Peyer's patch (tissue), 4 donors: Measurements from ENCODE around the gene B3GALT5. TPM values are rescaled to one million over a fixed set of nuclear protein-coding genes. Genes with fewer than 3 reads are reported as not detected.

Experiments used
- DNase-seq, 3 donors: peaks; one replicate each; pipeline ENCODE4 v3.0.0-alpha.2; 2017 to 2019
- H3K27ac ChIP-seq, 4 donors: fragments of 200-600 bp; sonication (generic); one replicate each; pipeline ENCODE4 v1.5.1; 2016 to 2019
- H3K27me3 ChIP-seq, 2 donors: fragments of 200-600 bp; sonication (generic); one replicate each; pipeline ENCODE4 v1.5.1; 2019
- H3K36me3 ChIP-seq, 3 donors: fragments of 200-600 bp; sonication (generic); one replicate each; pipeline ENCODE4 v1.5.1; 2016 to 2019
- H3K4me1 ChIP-seq, 4 donors: fragments of 200-600 bp; sonication (generic); one replicate each; pipeline ENCODE4 v1.5.1; 2016 to 2019
- H3K4me3 ChIP-seq, 4 donors: fragments of 200-600 bp; sonication (generic); 1 replicate in 3 of 4; 2 replicates in 1 of 4; pipeline ENCODE4 v1.5.1; 2016 to 2019; ENCODE audit warnings: mild to moderate bottlenecking in 1 of 4
- H3K9me3 ChIP-seq, 4 donors: fragments of 200-600 bp; sonication (generic); one replicate each; pipeline ENCODE4 v1.5.1; 2016 to 2019; ENCODE audit warnings: mild to moderate bottlenecking in 1 of 4
- POLR2A ChIP-seq, 2 donors: fragments of 450-650 bp; IDR thresholded peaks; one replicate each; pipeline ENCODE4 v1.5.1; 2017; ENCODE audit warnings: antibody characterized with exemption in 2 of 2, mild to moderate bottlenecking in 2 of 2, moderate library complexity in 2 of 2
- total RNA-seq, 4 donors: library from RNA; depleted of rRNA; stranded (reverse); fragments of >200 nt; gene quantifications; one replicate each; pipeline ENCODE4 v1.1.0, GENCODE V29; 2016
- TF ChIP-seq, protein P1 (sequence below), 6 experiments: fragments of 450-650 bp in 4 of 6; fragments of 200-600 bp in 2 of 6; sonication (generic) in 1 of 6; IDR thresholded peaks; one replicate each; pipeline ENCODE4 v1.5.1; 2017 to 2019; ENCODE audit warnings: antibody characterized with exemption in 6 of 6, mild to moderate bottlenecking in 3 of 6, moderate library complexity in 1 of 6

The B3GALT5 gene
- total RNA-seq, 4 donors from 2014 or later: 16.5 to 147 (median 125) TPM

DNA sequence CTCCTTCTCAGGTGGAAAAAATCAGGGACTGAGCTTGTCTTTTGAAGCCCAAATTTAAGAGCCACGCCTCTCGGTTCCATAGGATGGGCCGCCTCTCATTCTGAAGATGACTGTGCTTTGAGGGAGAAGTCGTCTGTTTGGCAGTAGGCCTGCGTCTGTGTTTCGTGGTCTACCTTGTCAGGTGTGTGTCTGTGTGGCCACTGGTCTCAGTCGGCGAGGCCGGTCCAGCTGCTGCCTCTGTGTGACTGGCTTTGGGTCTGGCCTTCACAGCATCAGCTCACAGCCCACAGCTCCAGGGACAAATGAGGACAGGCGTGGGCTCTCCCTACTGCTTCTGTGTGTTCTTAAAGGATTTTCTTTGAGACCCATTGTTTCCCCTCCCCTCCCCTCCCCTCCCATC is 50.3 kb downstream of the B3GALT5 start:
- no peak overlapping the region for H3K4me3 ChIP-seq
- peaks cover 0 to 22% (median 0%) of the 10 kb centered on the region in 4 donors for H3K4me1 ChIP-seq
- no peaks in the 10 kb centered on the region for H3K27me3 ChIP-seq
- no peaks in the 10 kb centered on the region for H3K9me3 ChIP-seq
- no peak for DNase-seq
- no peak overlapping the region for H3K27ac ChIP-seq
- TF ChIP-seq, protein P1, sequence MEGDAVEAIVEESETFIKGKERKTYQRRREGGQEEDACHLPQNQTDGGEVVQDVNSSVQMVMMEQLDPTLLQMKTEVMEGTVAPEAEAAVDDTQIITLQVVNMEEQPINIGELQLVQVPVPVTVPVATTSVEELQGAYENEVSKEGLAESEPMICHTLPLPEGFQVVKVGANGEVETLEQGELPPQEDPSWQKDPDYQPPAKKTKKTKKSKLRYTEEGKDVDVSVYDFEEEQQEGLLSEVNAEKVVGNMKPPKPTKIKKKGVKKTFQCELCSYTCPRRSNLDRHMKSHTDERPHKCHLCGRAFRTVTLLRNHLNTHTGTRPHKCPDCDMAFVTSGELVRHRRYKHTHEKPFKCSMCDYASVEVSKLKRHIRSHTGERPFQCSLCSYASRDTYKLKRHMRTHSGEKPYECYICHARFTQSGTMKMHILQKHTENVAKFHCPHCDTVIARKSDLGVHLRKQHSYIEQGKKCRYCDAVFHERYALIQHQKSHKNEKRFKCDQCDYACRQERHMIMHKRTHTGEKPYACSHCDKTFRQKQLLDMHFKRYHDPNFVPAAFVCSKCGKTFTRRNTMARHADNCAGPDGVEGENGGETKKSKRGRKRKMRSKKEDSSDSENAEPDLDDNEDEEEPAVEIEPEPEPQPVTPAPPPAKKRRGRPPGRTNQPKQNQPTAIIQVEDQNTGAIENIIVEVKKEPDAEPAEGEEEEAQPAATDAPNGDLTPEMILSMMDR (IDR thresholded peaks at IDR 0.05): no peak
- no peak for TF ChIP-seq POLR2A (IDR thresholded peaks at IDR 0.05)
- H3K36me3 ChIP-seq: peaks cover 0 to 41% (median 0%) of the 10 kb centered on the region in 3 donors

DNA sequence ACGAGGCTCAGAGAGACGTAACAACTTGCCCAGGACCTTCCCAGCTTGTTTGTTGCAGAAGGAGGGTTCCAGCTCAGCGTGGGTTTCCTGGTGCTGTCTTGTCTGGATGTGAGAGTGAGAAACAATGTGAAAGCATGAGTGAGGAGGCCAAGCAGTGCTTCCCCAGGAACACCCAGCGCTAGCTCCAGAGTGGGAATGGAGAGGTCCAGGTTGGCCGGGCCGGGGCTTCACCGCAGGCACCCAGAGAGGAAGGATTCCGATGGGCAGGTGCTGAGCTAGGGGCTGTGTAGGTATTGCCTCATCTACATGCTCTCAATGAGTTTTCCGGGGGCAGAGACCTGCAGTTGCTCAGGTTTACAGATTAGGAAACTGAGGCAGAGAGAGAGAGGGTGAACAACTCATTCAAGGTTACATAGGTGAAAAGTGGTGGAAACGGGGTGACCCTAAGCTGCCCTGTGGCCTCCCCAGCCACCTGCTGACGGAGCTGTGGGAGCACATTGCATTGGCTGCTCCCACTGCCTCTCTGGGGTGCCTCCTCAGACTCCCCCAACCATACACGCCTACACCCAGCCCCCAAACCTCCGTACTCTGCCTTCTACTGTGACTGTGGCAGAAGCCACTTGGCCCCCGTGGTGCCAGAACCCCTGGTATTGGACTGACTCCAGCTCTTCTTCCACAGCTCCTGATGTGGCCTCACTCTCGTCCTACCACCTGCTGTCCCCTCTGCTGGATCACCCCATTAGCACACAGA is 51.2 kb downstream of the B3GALT5 start:
- DNase-seq: no peak
- peaks cover 0 to 41% (median 0%) of the 10 kb centered on the region in 3 donors for H3K36me3 ChIP-seq
- no peaks in the 10 kb centered on the region for H3K9me3 ChIP-seq
- TF ChIP-seq POLR2A (IDR thresholded peaks at IDR 0.05): no peak
- TF ChIP-seq, protein P1 (IDR thresholded peaks at IDR 0.05): no peak
- peaks cover 0 to 14% (median 0%) of the 10 kb centered on the region in 4 donors for H3K4me1 ChIP-seq
- no peaks in the 10 kb centered on the region for H3K27me3 ChIP-seq
- no peak overlapping the region for H3K27ac ChIP-seq
- no peak overlapping the region for H3K4me3 ChIP-seq

DNA sequence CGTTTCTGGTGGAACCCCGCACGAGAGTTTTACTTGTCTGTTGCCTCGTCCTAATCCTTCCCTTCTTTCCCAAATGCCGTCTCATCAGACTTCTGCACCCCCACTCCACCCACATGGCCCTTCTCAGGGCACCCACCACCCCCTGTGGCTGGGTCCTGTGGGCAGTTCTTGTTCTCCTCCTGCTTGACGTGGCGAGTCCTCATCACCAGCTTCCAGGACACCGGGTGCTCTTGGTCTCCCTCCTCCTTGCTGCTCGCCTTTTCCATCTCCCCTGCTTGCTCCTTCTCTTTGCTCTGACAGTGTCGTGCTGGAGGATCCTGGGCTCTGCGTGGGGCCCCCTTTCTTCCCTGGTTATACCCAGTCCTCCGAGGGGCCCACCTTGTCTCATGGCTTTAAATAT is 51.8 kb downstream of the B3GALT5 start:
- H3K27me3 ChIP-seq: no peaks in the 10 kb centered on the region
- H3K36me3 ChIP-seq: peaks cover 0 to 41% (median 0%) of the 10 kb centered on the region in 3 donors
- H3K27ac ChIP-seq: no peak overlapping the region
- no peaks in the 10 kb centered on the region for H3K9me3 ChIP-seq
- peaks cover 0 to 10% (median 0%) of the 10 kb centered on the region in 4 donors for H3K4me1 ChIP-seq
- no peak overlapping the region for H3K4me3 ChIP-seq
- DNase-seq: no peak
- TF ChIP-seq POLR2A (IDR thresholded peaks at IDR 0.05): no peak
- TF ChIP-seq, protein P1 (IDR thresholded peaks at IDR 0.05): no peak

DNA sequence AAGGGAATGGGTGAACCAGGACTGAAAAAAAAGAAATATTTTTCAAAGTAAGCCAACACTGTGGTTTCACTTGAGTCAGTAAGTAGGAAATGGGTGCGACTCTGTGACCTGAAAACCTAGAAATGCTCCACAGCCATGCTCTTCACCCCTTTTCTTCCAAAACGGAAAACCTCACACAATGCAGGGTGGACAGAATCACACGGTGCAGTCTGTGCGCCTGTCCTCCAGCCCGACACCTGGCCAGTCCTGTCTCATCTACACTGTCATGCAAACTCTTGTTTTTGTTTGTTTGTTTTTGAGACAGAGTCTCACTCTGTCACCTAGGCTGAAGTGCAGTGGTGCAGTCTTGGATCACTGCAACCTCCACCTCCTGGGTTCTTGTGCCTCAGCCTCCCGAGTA is 53.3 kb downstream of the B3GALT5 start:
- Histone ChIP-seq H3K27me3 (no peaks in the 10 kb centered on the region), H3K9me3 (no peaks in the 10 kb centered on the region), H3K36me3 (peaks cover 0 to 36% (median 0%) of the 10 kb centered on the region in 3 donors), H3K27ac (no peak overlapping the region), H3K4me3 (no peak overlapping the region), H3K4me1 (peaks cover 0 to 17% (median 0%) of the 10 kb centered on the region in 4 donors)
- TF ChIP-seq POLR2A (IDR thresholded peaks at IDR 0.05): no peak
- TF ChIP-seq, protein P1 (IDR thresholded peaks at IDR 0.05): no peak
- DNase-seq: no peak

DNA sequence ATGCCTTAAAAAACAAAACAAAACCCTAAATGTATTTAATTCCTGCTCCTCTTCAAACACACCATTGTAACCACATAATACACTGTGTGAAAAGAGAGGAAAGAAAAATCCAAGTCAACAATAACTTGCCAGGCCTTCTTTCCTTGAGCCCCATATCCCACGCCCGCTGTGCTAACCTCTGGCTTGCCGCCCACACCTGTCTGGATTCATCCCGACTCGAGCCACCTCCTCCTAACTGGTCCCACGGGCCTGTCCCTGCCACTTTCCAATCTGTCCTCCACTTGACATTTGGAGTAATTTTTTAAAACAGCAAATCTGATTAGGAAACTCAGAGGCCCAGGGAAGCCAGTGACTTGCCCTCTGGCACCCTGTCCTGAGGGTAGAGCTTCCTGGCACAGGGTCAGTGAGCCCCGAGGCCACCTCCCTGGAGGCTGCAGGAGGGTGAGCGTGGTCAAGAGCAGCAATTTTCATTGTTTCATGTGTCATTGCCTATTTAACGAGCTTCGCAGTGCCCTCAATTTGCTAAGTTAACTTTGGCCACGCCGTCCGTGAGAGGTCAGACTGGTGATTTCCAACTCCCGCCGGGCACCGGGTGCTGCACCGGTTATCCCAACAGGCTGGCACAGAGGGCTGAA is 54.1 kb downstream of the B3GALT5 start:
- peaks cover 0 to 18% (median 0%) of the 10 kb centered on the region in 4 donors for H3K4me1 ChIP-seq
- TF ChIP-seq POLR2A (IDR thresholded peaks at IDR 0.05): no peak
- TF ChIP-seq, protein P1 (IDR thresholded peaks at IDR 0.05): no peak
- H3K36me3 ChIP-seq: peaks cover 0 to 28% (median 0%) of the 10 kb centered on the region in 3 donors
- no peaks in the 10 kb centered on the region for H3K9me3 ChIP-seq
- H3K4me3 ChIP-seq: no peak overlapping the region
- no peaks in the 10 kb centered on the region for H3K27me3 ChIP-seq
- no peak overlapping the region for H3K27ac ChIP-seq
- DNase-seq: no peak
